Suppressor macrophage treated with lipopolysaccharide for 1 hour (primary cell): ENCODE results near the gene CPA3.
A peak's percentile ranks its signal among the peaks of the same experiment; 100 is the strongest.

Source experiments
- DNase-seq, 3 donors: peaks; one replicate each; pipeline ENCODE4 v3.0.0-alpha.2; 2020 to 2022

The CPA3 gene

GRCh38 chr3:148865049-148865448, at the start of gene CPA3:
CPA3 (plus strand) TSS chr3:148865296; CDS start chr3:148865308, 12 bp downstream.
- DNase-seq = no peak

- DNase-seq = peak in 1 of 3 donors; percentile 13
These were observed 49.6 kb upstream of the CPA3 start for GRCh38 chr3:148815316-148816110.

GRCh38 chr3:148816427-148816826, 48.7 kb upstream of the CPA3 start:
- DNase-seq = no peak

- DNase-seq = peak in 2 of 3 donors; percentile 9 to 28
These were observed 48.0 kb upstream of the CPA3 start for GRCh38 chr3:148816981-148817525.

- DNase-seq = no peak
These were observed 44.5 kb upstream of the CPA3 start for GRCh38 chr3:148820361-148821245.

GRCh38 chr3:148823026-148823425, 42.1 kb upstream of the CPA3 start:
- peak; percentile 34 to 76 (median 49) for DNase-seq

GRCh38 chr3:148825476-148825875, 39.6 kb upstream of the CPA3 start:
- no peak for DNase-seq

- no peak for DNase-seq
These were observed 37.5 kb upstream of the CPA3 start, which contains the start of gene CPB1 for GRCh38 chr3:148827585-148827984. CPB1 (plus strand) TSS chr3:148827811; CDS start chr3:148827824, 13 bp downstream.

- peak in 2 of 3 donors; percentile 21 to 34 for DNase-seq
These were observed 36.9 kb upstream of the CPA3 start for GRCh38 chr3:148828136-148828690.

GRCh38 chr3:148829926-148830325, 35.2 kb upstream of the CPA3 start:
- DNase-seq = no peak

GRCh38 chr3:148833223-148833622, 31.9 kb upstream of the CPA3 start:
- DNase-seq = no peak

GRCh38 chr3:148839805-148840204, 25.3 kb upstream of the CPA3 start:
- DNase-seq = no peak

- DNase-seq = no peak
These were observed 24.6 kb upstream of the CPA3 start for GRCh38 chr3:148840451-148840850.

- DNase-seq = peak in 2 of 3 donors; percentile 39 to 57
These were observed 19.2 kb upstream of the CPA3 start for GRCh38 chr3:148845756-148846395.

GRCh38 chr3:148847351-148847750, 17.7 kb upstream of the CPA3 start:
- peak in 1 of 3 donors; percentile 10 for DNase-seq

- no peak for DNase-seq
These were observed 16.7 kb upstream of the CPA3 start for GRCh38 chr3:148848410-148848809.

GRCh38 chr3:148852271-148852992, 12.7 kb upstream of the CPA3 start:
- DNase-seq = no peak

- DNase-seq = no peak
These were observed 12.0 kb upstream of the CPA3 start for GRCh38 chr3:148853076-148853475.

- no peak for DNase-seq
These were observed 11.0 kb upstream of the CPA3 start for GRCh38 chr3:148854061-148854460.

GRCh38 chr3:148856384-148856783, 8.7 kb upstream of the CPA3 start:
- DNase-seq = no peak

GRCh38 chr3:148857316-148857715, 7.8 kb upstream of the CPA3 start:
- no peak for DNase-seq
